GM19025 (cell line): Measurements from ENCODE around the gene KIF14.
"Not testable (repeated sequence)": the region's sequence is repeated elsewhere in the genome, so short reads cannot be mapped to it uniquely, and the experiment has no call there.

ENCODE experiments used
- ATAC-seq: cut with Tn5 transposase; IDR thresholded peaks from one replicate; pipeline ENCODE4 v1.9.1; 2021; ENCODE audit warnings: mild to moderate bottlenecking, low read depth, moderate library complexity; ENCODE audit not compliant: unreplicated experiment

KIF14 gene

GRCh38 chr1:200634261-200635122 lies 13.9 kb upstream of the KIF14 start:
- no peak for ATAC-seq

- no peak for ATAC-seq
Observed at GRCh38 chr1:200631375-200631774, 10.8 kb upstream of the KIF14 start.

- not testable (repeated sequence) for ATAC-seq
Observed at GRCh38 chr1:200630515-200630899, 10.0 kb upstream of the KIF14 start.

GRCh38 chr1:200629876-200630514 lies 9.4 kb upstream of the KIF14 start:
- ATAC-seq: no peak

GRCh38 chr1:200628223-200628881 lies 7.8 kb upstream of the KIF14 start:
- peak; percentile 74 for ATAC-seq

GRCh38 chr1:200627575-200628222 lies 7.1 kb upstream of the KIF14 start:
- no peak for ATAC-seq

GRCh38 chr1:200626853-200627534 lies 6.4 kb upstream of the KIF14 start:
- ATAC-seq: no peak

GRCh38 chr1:200625381-200625824 lies 4.9 kb upstream of the KIF14 start:
- no peak for ATAC-seq

- no peak for ATAC-seq
Observed at GRCh38 chr1:200624679-200625335, 4.3 kb upstream of the KIF14 start.

GRCh38 chr1:200619894-200620272 lies 668 bp downstream of the KIF14 start:
- no peak for ATAC-seq

- no peak for ATAC-seq
Observed at GRCh38 chr1:200610846-200611245, 9.7 kb downstream of the KIF14 start.

GRCh38 chr1:200602632-200603031 lies 17.9 kb downstream of the KIF14 start:
- ATAC-seq: no peak

GRCh38 chr1:200590001-200590400 lies 30.6 kb downstream of the KIF14 start:
- no peak for ATAC-seq

GRCh38 chr1:200588698-200589097 lies 31.9 kb downstream of the KIF14 start:
- no peak for ATAC-seq

GRCh38 chr1:200564319-200564718 lies 56.2 kb downstream of the KIF14 start:
- no peak for ATAC-seq

GRCh38 chr1:200561856-200562214 lies 58.7 kb downstream of the KIF14 start:
- peak; percentile 24 for ATAC-seq

GRCh38 chr1:200558866-200559459 lies 61.6 kb downstream of the KIF14 start:
- ATAC-seq: no peak

GRCh38 chr1:200556002-200556401 lies 64.5 kb downstream of the KIF14 start:
- no peak for ATAC-seq

- not testable (repeated sequence) for ATAC-seq
Observed at GRCh38 chr1:200552737-200553136, 67.8 kb downstream of the KIF14 start.
